HEK293 (cell line): Measurements from ENCODE around the gene TMED6.

ENCODE experiments used
- CTCF ChIA-PET: fragments of 350-600 bp; formaldehyde crosslinking; extraction: SDS; loops from one replicate; lab custom pipeline; 2021; ENCODE audit warnings: antibody characterized with exemption; lab: Yijun Ruan, JAX
- POLR2A ChIA-PET: fragments of 300-600 bp; formaldehyde crosslinking; extraction: SDS; loops from one replicate; lab custom pipeline; 2020; ENCODE audit warnings: antibody characterized with exemption, inconsistent platforms; lab: Yijun Ruan, JAX
- H3K27ac ChIP-seq: fragments of 200-500 bp; sonication (Bioruptor generic); 2 replicates; pipeline ENCODE4 v1.5.1; 2014; ENCODE audit warnings: low read depth, low read length, control low read depth, inconsistent platforms; ENCODE audit errors: extremely low read depth
- H3K36me3 ChIP-seq, 2 experiments: fragments of 200-500 bp in 1 of 2; sonication (Bioruptor generic) in 1 of 2; 1 replicate in 1 of 2; 2 replicates in 1 of 2; pipeline ENCODE4 v1.5.1; 2014 to 2017; ENCODE audit warnings: inconsistent platforms in 2 of 2, low read length in 2 of 2; ENCODE audit not compliant: control insufficient read depth in 2 of 2, insufficient read depth in 1 of 2
- H3K4me1 ChIP-seq: fragments of 200-500 bp; sonication (Bioruptor generic); 2 replicates; pipeline ENCODE4 v1.5.1; 2014; ENCODE audit warnings: mild to moderate bottlenecking, low read length, inconsistent platforms; ENCODE audit not compliant: control insufficient read depth, insufficient read depth
- H3K4me3 ChIP-seq: 2 replicates; pipeline ENCODE4 v1.5.1; 2011; ENCODE audit warnings: low read depth, mild to moderate bottlenecking, control low read depth, low read length, moderate library complexity
- H3K9me3 ChIP-seq: fragments of 200-500 bp; sonication (Bioruptor generic); 2 replicates; pipeline ENCODE4 v1.5.1; 2014; ENCODE audit warnings: low read depth, low read length, inconsistent platforms; ENCODE audit not compliant: control insufficient read depth, insufficient read depth
- EGR2 ChIP-seq: fragments of 450-650 bp; formaldehyde crosslinking; IDR thresholded peaks from 2 replicates; pipeline ENCODE4 v1.5.1; 2016; ENCODE audit warnings: low read depth, missing biosample characterization, missing genetic modification characterization
- HOXD13 ChIP-seq: sonication (generic); formaldehyde crosslinking; IDR thresholded peaks from 2 replicates; pipeline ENCODE4 v1.8.0; 2022; ENCODE audit warnings: missing genetic modification reagents, borderline replicate concordance
- ZBTB26 ChIP-seq: fragments of 450-650 bp; formaldehyde crosslinking; optimal IDR thresholded peaks from 2 replicates; pipeline ENCODE3; 2016; ENCODE audit warnings: missing biosample characterization, mild to moderate bottlenecking, missing genetic modification characterization
- ZBTB49 ChIP-seq: fragments of 450-650 bp; formaldehyde crosslinking; IDR thresholded peaks from 2 replicates; pipeline ENCODE4 v1.5.1; 2016; ENCODE audit warnings: missing biosample characterization, missing genetic modification characterization, low read depth
- ZNF513 ChIP-seq: fragments of 450-650 bp; IDR thresholded peaks from 2 replicates; pipeline ENCODE4 v1.5.1; 2018; ENCODE audit warnings: missing biosample characterization, missing genetic modification characterization
- ZNF514 ChIP-seq: fragments of 450-650 bp; formaldehyde crosslinking; IDR thresholded peaks from 2 replicates; pipeline ENCODE4 v1.5.1; 2016; ENCODE audit warnings: missing biosample characterization, missing genetic modification characterization
- ZNF596 ChIP-seq: fragments of 450-650 bp; IDR thresholded peaks from 2 replicates; pipeline ENCODE4 v1.5.0; 2018; ENCODE audit warnings: missing biosample characterization, mild to moderate bottlenecking, missing genetic modification characterization, moderate library complexity
- ZNF747 ChIP-seq: fragments of 450-650 bp; formaldehyde crosslinking; IDR thresholded peaks from 2 replicates; pipeline ENCODE4 v1.5.1; 2016; ENCODE audit warnings: missing biosample characterization, missing genetic modification characterization
- ZNF792 ChIP-seq: fragments of 450-650 bp; formaldehyde crosslinking; IDR thresholded peaks from 2 replicates; pipeline ENCODE4 v1.5.1; 2016; ENCODE audit warnings: missing biosample characterization, missing genetic modification characterization
- TF ChIP-seq, protein P1 (sequence below): fragments of 450-650 bp; formaldehyde crosslinking; IDR thresholded peaks from 2 replicates; pipeline ENCODE4 v1.5.1; 2016; ENCODE audit warnings: missing biosample characterization, missing genetic modification characterization
- TF ChIP-seq, protein P2 (sequence below): fragments of 450-650 bp; formaldehyde crosslinking; IDR thresholded peaks from 2 replicates; pipeline ENCODE4 v1.5.1; 2017; ENCODE audit warnings: missing biosample characterization, missing genetic modification characterization

The TMED6 gene

DNA sequence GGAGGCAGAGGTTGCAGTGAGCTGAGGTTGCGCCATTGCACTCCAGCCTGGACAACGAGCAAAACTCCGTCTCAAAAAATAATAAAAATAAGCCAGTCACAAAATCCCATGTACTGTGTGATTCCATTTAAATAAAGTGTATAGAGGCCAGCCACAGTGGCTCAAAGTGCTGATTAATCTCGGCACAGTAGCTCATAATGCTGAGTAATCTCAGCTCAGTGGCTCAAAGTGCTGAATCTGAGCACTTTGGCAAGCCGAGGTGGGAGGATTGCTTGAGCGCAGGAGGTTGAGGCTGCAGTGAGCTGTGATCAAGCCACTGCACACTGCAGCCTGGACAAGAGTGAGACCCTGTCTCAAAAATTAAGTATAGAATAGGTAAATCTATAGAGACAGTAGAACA, 4.9 kb downstream of the TMED6 start:
- Histone ChIP-seq H3K36me3 (peaks cover 14 to 43% of the 10 kb centered on the region in 2 experiments; a peak in 2 of 3 replicates), H3K4me1 (peaks cover 5% of the 10 kb centered on the region; the same call in 1 of the 2 replicates)
- POLR2A ChIA-PET = interaction anchor here (0.7 kb wide), 1 partner anchor 9 kb away, joined by 4 read pairs; no protein-coding TSS in a partner anchor

DNA sequence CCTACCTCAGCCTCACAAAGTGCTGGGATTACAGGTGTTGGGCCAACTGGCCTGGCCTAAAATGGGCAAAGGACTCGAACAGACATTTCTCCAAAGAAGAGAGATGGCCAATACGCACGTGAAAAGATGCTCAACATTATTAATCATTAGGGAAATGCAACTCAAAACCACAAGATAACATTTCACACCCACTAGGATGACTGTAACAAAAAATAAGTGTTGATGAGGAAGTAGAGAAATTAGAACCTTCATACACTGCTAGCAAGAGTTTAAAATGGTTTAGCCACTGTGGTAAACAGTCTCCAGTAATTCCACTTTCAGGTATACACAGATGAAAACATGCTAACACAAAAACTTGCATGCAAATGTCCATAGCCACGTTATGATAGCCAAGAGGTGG, 5.7 kb downstream of the TMED6 start:
- Histone ChIP-seq H3K36me3 (peaks cover 14 to 51% of the 10 kb centered on the region in 2 experiments; a peak in 2 of 3 replicates), H3K4me1 (peaks cover 3% of the 10 kb centered on the region; the same call in 1 of the 2 replicates), H3K9me3 (no peaks in the 10 kb centered on the region), H3K27ac (no peak overlapping the region)
- CTCF ChIA-PET = no interaction called here
- TF ChIP-seq ZNF792 (tag by site-specific recombination) = no peak
- TF ChIP-seq, all 188 proteins: peak for 0
- H3K4me3 ChIP-seq = no peak overlapping the region
- POLR2A ChIA-PET = no interaction called here

More for the DNA sequence above, 4.9 kb downstream of the TMED6 start:
- H3K9me3 ChIP-seq = no peaks in the 10 kb centered on the region
- CTCF ChIA-PET = no interaction called here
- TF ChIP-seq ZNF513 (tag by site-specific recombination) (no peak), ZNF747 (no peak), EGR2 (tag by site-specific recombination) (no peak)
- no peak overlapping the region for H3K27ac ChIP-seq
- H3K4me3 ChIP-seq = no peak overlapping the region

GRCh38 chr16:69344171-69344570, 7.4 kb downstream of the TMED6 start:
- Histone ChIP-seq H3K4me1 (no peaks in the 10 kb centered on the region), H3K4me3 (no peak overlapping the region), H3K36me3 (peaks cover 14 to 53% of the 10 kb centered on the region in 2 experiments; a peak in 2 of 3 replicates), H3K9me3 (no peaks in the 10 kb centered on the region), H3K27ac (no peak overlapping the region)
- TF ChIP-seq ZNF514 (tag by site-specific recombination) (no peak), ZBTB49 (no peak), ZBTB26 (no peak), HOXD13 (CRISPR knock-in tag) (no peak), ZNF596 (tag by site-specific recombination) (no peak)
- TF ChIP-seq, protein P1, sequence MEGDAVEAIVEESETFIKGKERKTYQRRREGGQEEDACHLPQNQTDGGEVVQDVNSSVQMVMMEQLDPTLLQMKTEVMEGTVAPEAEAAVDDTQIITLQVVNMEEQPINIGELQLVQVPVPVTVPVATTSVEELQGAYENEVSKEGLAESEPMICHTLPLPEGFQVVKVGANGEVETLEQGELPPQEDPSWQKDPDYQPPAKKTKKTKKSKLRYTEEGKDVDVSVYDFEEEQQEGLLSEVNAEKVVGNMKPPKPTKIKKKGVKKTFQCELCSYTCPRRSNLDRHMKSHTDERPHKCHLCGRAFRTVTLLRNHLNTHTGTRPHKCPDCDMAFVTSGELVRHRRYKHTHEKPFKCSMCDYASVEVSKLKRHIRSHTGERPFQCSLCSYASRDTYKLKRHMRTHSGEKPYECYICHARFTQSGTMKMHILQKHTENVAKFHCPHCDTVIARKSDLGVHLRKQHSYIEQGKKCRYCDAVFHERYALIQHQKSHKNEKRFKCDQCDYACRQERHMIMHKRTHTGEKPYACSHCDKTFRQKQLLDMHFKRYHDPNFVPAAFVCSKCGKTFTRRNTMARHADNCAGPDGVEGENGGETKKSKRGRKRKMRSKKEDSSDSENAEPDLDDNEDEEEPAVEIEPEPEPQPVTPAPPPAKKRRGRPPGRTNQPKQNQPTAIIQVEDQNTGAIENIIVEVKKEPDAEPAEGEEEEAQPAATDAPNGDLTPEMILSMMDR = no peak
- TF ChIP-seq, protein P2, sequence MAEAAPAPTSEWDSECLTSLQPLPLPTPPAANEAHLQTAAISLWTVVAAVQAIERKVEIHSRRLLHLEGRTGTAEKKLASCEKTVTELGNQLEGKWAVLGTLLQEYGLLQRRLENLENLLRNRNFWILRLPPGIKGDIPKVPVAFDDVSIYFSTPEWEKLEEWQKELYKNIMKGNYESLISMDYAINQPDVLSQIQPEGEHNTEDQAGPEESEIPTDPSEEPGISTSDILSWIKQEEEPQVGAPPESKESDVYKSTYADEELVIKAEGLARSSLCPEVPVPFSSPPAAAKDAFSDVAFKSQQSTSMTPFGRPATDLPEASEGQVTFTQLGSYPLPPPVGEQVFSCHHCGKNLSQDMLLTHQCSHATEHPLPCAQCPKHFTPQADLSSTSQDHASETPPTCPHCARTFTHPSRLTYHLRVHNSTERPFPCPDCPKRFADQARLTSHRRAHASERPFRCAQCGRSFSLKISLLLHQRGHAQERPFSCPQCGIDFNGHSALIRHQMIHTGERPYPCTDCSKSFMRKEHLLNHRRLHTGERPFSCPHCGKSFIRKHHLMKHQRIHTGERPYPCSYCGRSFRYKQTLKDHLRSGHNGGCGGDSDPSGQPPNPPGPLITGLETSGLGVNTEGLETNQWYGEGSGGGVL (tag by site-specific recombination) = no peak
- CTCF ChIA-PET = interaction anchor here (0.7 kb wide), 2 partner anchors 52 to 272 kb away, joined by 3 read pairs; no protein-coding TSS in a partner anchor
- POLR2A ChIA-PET = no interaction called here
